Ishikawa (cell line): ENCODE results near the gene SSUH2.

Source experiments
- CEBPB ChIP-seq: IDR thresholded peaks from 2 replicates; pipeline ENCODE4 v1.6.1; 2012
- CREB1 ChIP-seq: IDR thresholded peaks from 2 replicates; pipeline ENCODE4 v1.6.1; 2012; ENCODE audit warnings: low read depth
- EGR1 ChIP-seq: IDR thresholded peaks from 2 replicates; pipeline ENCODE4 v1.6.1; 2012
- EP300 ChIP-seq: IDR thresholded peaks from 2 replicates; pipeline ENCODE4 v1.6.1; 2012; ENCODE audit warnings: borderline replicate concordance
- FOXM1 ChIP-seq: IDR thresholded peaks from 2 replicates; pipeline ENCODE4 v1.6.1; 2012; ENCODE audit warnings: low read depth, borderline replicate concordance
- NFIC ChIP-seq: IDR thresholded peaks from 2 replicates; pipeline ENCODE4 v1.6.1; 2012
- TAF1 ChIP-seq: IDR thresholded peaks from 2 replicates; pipeline ENCODE4 v1.6.1; 2012; ENCODE audit warnings: low read depth, mild to moderate bottlenecking
- TCF12 ChIP-seq: IDR thresholded peaks from 2 replicates; pipeline ENCODE4 v1.6.1; 2012; ENCODE audit warnings: low read depth
- TEAD4 ChIP-seq: IDR thresholded peaks from 2 replicates; pipeline ENCODE4 v1.6.1; 2012
- YY1 ChIP-seq: IDR thresholded peaks from 2 replicates; pipeline ENCODE4 v1.6.1; 2012; ENCODE audit warnings: low read depth
- ZBTB7A ChIP-seq: IDR thresholded peaks from 2 replicates; pipeline ENCODE4 v1.6.1; 2012; ENCODE audit warnings: low read depth
- TF ChIP-seq, protein P1 (sequence below): IDR thresholded peaks from 2 replicates; pipeline ENCODE4 v1.6.1; 2012
- TF ChIP-seq, protein P2 (sequence below): IDR thresholded peaks from 2 replicates; pipeline ENCODE4 v1.6.1; 2012; ENCODE audit warnings: low read depth, mild to moderate bottlenecking

DNA sequence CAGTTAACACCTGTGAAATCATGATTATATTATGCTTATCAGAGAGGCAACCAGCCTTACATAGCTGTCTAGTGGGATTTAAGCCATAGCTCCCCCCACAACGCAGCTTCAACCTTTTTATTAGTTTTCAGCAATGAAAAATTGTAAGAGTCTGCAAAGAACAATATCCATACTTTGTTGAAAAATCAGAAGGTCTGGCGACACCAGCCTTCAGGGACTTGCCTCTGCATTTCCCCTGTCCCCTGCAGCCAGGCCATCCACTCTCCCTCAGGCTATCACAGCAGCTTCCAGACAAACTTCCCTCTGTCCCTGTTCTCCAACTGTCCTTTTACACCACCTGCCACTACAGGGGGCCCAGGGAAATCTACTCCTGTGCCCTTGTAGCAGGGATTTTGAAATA lies 59.9 kb downstream of the SSUH2 start:
- TF ChIP-seq TCF12 (no peak), CEBPB (no peak), YY1 (no peak), EP300 (no peak), CREB1 (no peak), TAF1 (no peak), TEAD4 (no peak), NFIC (no peak), FOXM1 (no peak), ZBTB7A (no peak), EGR1 (no peak)
- TF ChIP-seq, protein P1, sequence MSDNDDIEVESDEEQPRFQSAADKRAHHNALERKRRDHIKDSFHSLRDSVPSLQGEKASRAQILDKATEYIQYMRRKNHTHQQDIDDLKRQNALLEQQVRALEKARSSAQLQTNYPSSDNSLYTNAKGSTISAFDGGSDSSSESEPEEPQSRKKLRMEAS: no peak
- TF ChIP-seq, protein P2, sequence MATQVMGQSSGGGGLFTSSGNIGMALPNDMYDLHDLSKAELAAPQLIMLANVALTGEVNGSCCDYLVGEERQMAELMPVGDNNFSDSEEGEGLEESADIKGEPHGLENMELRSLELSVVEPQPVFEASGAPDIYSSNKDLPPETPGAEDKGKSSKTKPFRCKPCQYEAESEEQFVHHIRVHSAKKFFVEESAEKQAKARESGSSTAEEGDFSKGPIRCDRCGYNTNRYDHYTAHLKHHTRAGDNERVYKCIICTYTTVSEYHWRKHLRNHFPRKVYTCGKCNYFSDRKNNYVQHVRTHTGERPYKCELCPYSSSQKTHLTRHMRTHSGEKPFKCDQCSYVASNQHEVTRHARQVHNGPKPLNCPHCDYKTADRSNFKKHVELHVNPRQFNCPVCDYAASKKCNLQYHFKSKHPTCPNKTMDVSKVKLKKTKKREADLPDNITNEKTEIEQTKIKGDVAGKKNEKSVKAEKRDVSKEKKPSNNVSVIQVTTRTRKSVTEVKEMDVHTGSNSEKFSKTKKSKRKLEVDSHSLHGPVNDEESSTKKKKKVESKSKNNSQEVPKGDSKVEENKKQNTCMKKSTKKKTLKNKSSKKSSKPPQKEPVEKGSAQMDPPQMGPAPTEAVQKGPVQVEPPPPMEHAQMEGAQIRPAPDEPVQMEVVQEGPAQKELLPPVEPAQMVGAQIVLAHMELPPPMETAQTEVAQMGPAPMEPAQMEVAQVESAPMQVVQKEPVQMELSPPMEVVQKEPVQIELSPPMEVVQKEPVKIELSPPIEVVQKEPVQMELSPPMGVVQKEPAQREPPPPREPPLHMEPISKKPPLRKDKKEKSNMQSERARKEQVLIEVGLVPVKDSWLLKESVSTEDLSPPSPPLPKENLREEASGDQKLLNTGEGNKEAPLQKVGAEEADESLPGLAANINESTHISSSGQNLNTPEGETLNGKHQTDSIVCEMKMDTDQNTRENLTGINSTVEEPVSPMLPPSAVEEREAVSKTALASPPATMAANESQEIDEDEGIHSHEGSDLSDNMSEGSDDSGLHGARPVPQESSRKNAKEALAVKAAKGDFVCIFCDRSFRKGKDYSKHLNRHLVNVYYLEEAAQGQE: no peak
